ENCODE results near the gene TBC1D1. TPM values are rescaled to one million over a fixed set of nuclear protein-coding genes. Genes with fewer than 3 reads are reported as not detected.

The TBC1D1 gene
- total and polyA plus RNA-seq, 2 of the 8 experiments (the other 6 are each of a cell fraction or from before 2014, with no cell fraction given) = 96.9 to 162 TPM

DNA sequence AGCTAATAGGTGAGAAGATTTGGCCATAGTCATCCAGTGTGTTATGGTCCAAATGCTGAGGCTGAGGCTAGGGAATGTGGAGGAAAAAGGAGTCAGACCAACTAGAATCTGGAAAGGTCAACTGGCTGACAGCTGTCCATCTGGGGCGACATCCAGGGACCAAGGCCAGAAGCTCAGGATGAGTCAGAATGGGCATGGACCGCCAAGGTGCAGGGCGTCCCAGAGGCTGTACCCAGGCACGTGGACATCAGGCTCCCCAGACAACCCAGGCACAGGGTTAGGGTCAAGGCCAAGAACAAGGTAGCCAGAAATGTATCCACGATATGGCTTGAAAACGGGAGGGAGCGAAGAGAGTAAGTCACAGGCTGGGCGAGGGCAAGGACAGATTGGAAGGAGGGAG, 43.2 kb downstream of the TBC1D1 start:
- no peak overlapping the region for H3K4ac ChIP-seq (replicated peaks; ENCODE audit: insufficient read length, low read depth, low read length)
- H3K23ac ChIP-seq (ENCODE audit: insufficient read length) = no peak overlapping the region
- H4K91ac ChIP-seq (replicated peaks; ENCODE audit: insufficient read length, low read length) = no peak overlapping the region
- no peak for TF ChIP-seq TEAD4 (IDR thresholded peaks at IDR 0.05; ENCODE audit: low read depth, low read length)
- TF ChIP-seq, protein P1, sequence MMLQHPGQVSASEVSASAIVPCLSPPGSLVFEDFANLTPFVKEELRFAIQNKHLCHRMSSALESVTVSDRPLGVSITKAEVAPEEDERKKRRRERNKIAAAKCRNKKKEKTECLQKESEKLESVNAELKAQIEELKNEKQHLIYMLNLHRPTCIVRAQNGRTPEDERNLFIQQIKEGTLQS (IDR thresholded peaks at IDR 0.05; ENCODE audit: insufficient read depth, low read depth, low read length) = no peak
- TF ChIP-seq CEBPB (IDR thresholded peaks at IDR 0.05; ENCODE audit: low read depth, low read length) = no peak
- no peak for TF ChIP-seq KDM4A (IDR thresholded peaks at IDR 0.05; ENCODE audit: low read depth, low read length, severe bottlenecking)
- no peak for TF ChIP-seq TCF12 (IDR thresholded peaks at IDR 0.05; ENCODE audit: low read depth, low read length)
- TF ChIP-seq NANOG (IDR thresholded peaks at IDR 0.05; ENCODE audit: insufficient read depth, low read depth, low read length, poor library complexity, severe bottlenecking) = no peak
- TF ChIP-seq ASH2L (IDR thresholded peaks at IDR 0.05; ENCODE audit: low read length) = no peak
- TF ChIP-seq, protein P2, sequence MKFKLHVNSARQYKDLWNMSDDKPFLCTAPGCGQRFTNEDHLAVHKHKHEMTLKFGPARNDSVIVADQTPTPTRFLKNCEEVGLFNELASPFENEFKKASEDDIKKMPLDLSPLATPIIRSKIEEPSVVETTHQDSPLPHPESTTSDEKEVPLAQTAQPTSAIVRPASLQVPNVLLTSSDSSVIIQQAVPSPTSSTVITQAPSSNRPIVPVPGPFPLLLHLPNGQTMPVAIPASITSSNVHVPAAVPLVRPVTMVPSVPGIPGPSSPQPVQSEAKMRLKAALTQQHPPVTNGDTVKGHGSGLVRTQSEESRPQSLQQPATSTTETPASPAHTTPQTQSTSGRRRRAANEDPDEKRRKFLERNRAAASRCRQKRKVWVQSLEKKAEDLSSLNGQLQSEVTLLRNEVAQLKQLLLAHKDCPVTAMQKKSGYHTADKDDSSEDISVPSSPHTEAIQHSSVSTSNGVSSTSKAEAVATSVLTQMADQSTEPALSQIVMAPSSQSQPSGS (IDR thresholded peaks at IDR 0.05; ENCODE audit: low read length) = no peak
- no peak overlapping the region for H2BK20ac ChIP-seq (ENCODE audit: low read length)
- no peak overlapping the region for H3K56ac ChIP-seq (replicated peaks; ENCODE audit: insufficient read length, low read depth, low read length)
- no peaks in the 10 kb centered on the region; the same call in 1 of the 2 replicates for H3K79me1 ChIP-seq (ENCODE audit: low read depth, low read length)
- H3K18ac ChIP-seq (ENCODE audit: extremely low read depth, low read length) = no peak overlapping the region
- H4K20me1 ChIP-seq (replicated peaks in 1 of 2; ENCODE audit: control insufficient read depth in 1 of 2, insufficient read depth in 2 of 2, low read length in 2 of 2) = no peaks in the 10 kb centered on the region
- H3K27me3 ChIP-seq (replicated peaks in 1 of 4; ENCODE audit: control insufficient read depth in 3 of 4, extremely low read depth in 1 of 4, insufficient read depth in 3 of 4, low read length in 3 of 4) = no peaks in the 10 kb centered on the region
- no peak overlapping the region for H2BK5ac ChIP-seq (ENCODE audit: low read depth, low read length)
- POLR2A ChIA-PET (ENCODE audit: partially characterized antibody) = no interaction called here
- DNase-seq (ENCODE audit: low read depth in 1 of 2, low spot score in 2 of 2) (no peak), FAIRE-seq (no peak)
- H2AK5ac ChIP-seq (ENCODE audit: low read depth, low read length) = no peak overlapping the region
- H3K27ac ChIP-seq (ENCODE audit: low read depth, low read length) = no peak overlapping the region
- H3K9me3 ChIP-seq (ENCODE audit: insufficient read depth in 2 of 2, low read depth in 1 of 2, low read length in 1 of 2) = no peaks in the 10 kb centered on the region
- H3K23me2 ChIP-seq (ENCODE audit: low read depth, low read length) = no peaks in the 10 kb centered on the region
- no peak overlapping the region for H4K8ac ChIP-seq (ENCODE audit: extremely low read depth, insufficient read depth, low read length)
- no peak overlapping the region for H2BK15ac ChIP-seq (ENCODE audit: low read length)
- no peaks in the 10 kb centered on the region for H3K36me3 ChIP-seq (ENCODE audit: control insufficient read depth in 2 of 4, insufficient read depth in 4 of 4, low read length in 3 of 4)
- no peak overlapping the region for H3K9ac ChIP-seq (replicated peaks in 1 of 4; ENCODE audit: extremely low read depth in 1 of 4, low read depth in 3 of 4, low read length in 3 of 4)
- no peak overlapping the region for H2BK12ac ChIP-seq (ENCODE audit: low read depth, low read length)
- no peak overlapping the region for H4K5ac ChIP-seq (ENCODE audit: insufficient read length, low read depth, low read length)
- H3K79me2 ChIP-seq (ENCODE audit: control insufficient read depth in 1 of 2, insufficient read depth in 2 of 2, low read length in 2 of 2) = no peaks in the 10 kb centered on the region
- no peak overlapping the region for H2AFZ ChIP-seq (ENCODE audit: low read length)
- CTCF ChIA-PET (ENCODE audit: partially characterized antibody) = interaction anchor here (1.4 kb wide), 1 partner anchor 33 kb away, joined by 3 read pairs; no protein-coding TSS in a partner anchor
- 97% methylated on average over 8 of the region's 8 CpGs; no CpG with 5 or more reads in 1 of the 2 experiments for WGBS, 2 experiments (ENCODE audit: extremely low coverage in 1 of 2, insufficient coverage in 1 of 2, insufficient read length in 1 of 2, insufficient replicate concordance in 2 of 2, low coverage in 1 of 2, low lambda C conversion rate in 2 of 2, missing lambda C conversion rate in 1 of 2)
- H3K4me2 ChIP-seq (ENCODE audit: insufficient read depth in 1 of 2, low read depth in 2 of 2, low read length in 2 of 2) = no peak overlapping the region
- no peak overlapping the region for H3K14ac ChIP-seq (ENCODE audit: insufficient read length)
- no peak overlapping the region for H3K4me3 ChIP-seq (ENCODE audit: extremely low read depth in 1 of 4, insufficient read depth in 2 of 4, low read depth in 3 of 4, low read length in 4 of 4)
- H3K4me1 ChIP-seq (replicated peaks in 1 of 4; ENCODE audit: control insufficient read depth in 3 of 4, insufficient read depth in 4 of 4, low read length in 3 of 4) = no peaks in the 10 kb centered on the region
- H2BK120ac ChIP-seq (replicated peaks; ENCODE audit: low read depth, low read length) = no peak overlapping the region
